ENCODE measurements around the gene ZNF75A. TPM values are rescaled to one million over a fixed set of nuclear protein-coding genes. Genes with fewer than 3 reads are reported as not detected.

ZNF75A gene
- total RNA-seq, 1 donor = 26.1 TPM

DNA sequence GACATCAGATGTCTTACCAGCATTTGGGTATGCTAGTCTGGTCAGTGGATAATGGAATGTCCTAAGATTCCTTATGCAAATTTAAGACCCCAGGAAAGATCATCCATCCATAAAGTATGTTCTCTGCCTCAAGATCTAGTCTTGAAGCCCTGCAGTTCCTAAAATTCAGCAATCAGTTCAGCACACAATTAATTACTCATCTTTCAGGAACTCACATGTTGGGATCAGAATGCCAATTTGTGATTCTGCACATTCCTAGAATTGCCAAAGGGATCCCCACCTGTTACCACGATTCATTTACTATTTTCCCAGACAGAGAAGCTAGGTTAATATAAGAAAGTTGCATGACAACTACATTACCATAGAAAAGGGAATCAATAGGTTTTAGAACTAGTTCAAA, 53.6 kb downstream of the ZNF75A start:
- H3K79me2 ChIP-seq (ENCODE audit: insufficient read depth, low read length) = no peaks in the 10 kb centered on the region
- no peak overlapping the region for H2AFZ ChIP-seq (ENCODE audit: low read length)
- H3K36me3 ChIP-seq (ENCODE audit: insufficient read depth, low read length) = no peaks in the 10 kb centered on the region
- no peaks in the 10 kb centered on the region for H4K20me1 ChIP-seq (ENCODE audit: insufficient read depth, low read length)
- DNase-seq (ENCODE audit: insufficient read length, low spot score, missing footprints) = no peak
- no peaks in the 10 kb centered on the region for H3K9me3 ChIP-seq (ENCODE audit: low read depth, low read length)
- TF ChIP-seq, protein P1, sequence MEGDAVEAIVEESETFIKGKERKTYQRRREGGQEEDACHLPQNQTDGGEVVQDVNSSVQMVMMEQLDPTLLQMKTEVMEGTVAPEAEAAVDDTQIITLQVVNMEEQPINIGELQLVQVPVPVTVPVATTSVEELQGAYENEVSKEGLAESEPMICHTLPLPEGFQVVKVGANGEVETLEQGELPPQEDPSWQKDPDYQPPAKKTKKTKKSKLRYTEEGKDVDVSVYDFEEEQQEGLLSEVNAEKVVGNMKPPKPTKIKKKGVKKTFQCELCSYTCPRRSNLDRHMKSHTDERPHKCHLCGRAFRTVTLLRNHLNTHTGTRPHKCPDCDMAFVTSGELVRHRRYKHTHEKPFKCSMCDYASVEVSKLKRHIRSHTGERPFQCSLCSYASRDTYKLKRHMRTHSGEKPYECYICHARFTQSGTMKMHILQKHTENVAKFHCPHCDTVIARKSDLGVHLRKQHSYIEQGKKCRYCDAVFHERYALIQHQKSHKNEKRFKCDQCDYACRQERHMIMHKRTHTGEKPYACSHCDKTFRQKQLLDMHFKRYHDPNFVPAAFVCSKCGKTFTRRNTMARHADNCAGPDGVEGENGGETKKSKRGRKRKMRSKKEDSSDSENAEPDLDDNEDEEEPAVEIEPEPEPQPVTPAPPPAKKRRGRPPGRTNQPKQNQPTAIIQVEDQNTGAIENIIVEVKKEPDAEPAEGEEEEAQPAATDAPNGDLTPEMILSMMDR (IDR thresholded peaks at IDR 0.05; ENCODE audit: extremely low read depth, low read depth, low read length) = no peak
- H3K27ac ChIP-seq (ENCODE audit: low read depth, low read length) = no peak overlapping the region
- no peak overlapping the region for H3K4me2 ChIP-seq (ENCODE audit: insufficient read depth, low read length)
- peaks cover 3% of the 10 kb centered on the region for H3K27me3 ChIP-seq (ENCODE audit: insufficient read depth, low read length)
- no peaks in the 10 kb centered on the region for H3K4me1 ChIP-seq (ENCODE audit: insufficient read depth, low read length)
- H3K4me3 ChIP-seq (ENCODE audit: insufficient read depth, low read length) = no peak overlapping the region

DNA sequence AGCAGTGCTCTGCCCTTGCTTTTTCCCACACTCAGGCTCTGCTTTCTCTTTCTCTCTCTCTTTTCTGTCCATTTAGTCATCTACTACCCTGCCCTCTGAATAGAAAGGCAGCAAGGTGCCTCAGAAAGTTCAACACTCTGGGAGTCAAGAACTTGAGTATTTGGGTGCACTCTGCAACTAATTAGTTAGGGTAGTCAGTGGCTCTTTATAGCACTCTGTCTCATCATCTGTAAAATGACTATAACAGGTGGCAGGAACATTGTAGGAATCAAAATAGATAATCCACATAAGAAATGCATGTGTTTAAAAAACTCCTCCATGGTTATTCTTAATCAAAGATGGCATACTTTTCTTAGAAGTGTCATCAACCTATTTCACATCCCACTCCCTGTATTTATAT, 57.6 kb downstream of the ZNF75A start:
- Histone ChIP-seq H3K27ac (ENCODE audit: low read depth, low read length) (no peak overlapping the region), H3K36me3 (ENCODE audit: insufficient read depth, low read length) (no peaks in the 10 kb centered on the region), H4K20me1 (ENCODE audit: insufficient read depth, low read length) (no peaks in the 10 kb centered on the region), H3K4me1 (ENCODE audit: insufficient read depth, low read length) (peaks cover 4% of the 10 kb centered on the region), H3K4me3 (ENCODE audit: insufficient read depth, low read length) (no peak overlapping the region), H3K4me2 (ENCODE audit: insufficient read depth, low read length) (no peak overlapping the region), H3K27me3 (ENCODE audit: insufficient read depth, low read length) (peaks cover 3% of the 10 kb centered on the region), H3K79me2 (ENCODE audit: insufficient read depth, low read length) (no peaks in the 10 kb centered on the region), H3K9me3 (ENCODE audit: low read depth, low read length) (no peaks in the 10 kb centered on the region), H2AFZ (ENCODE audit: low read length) (no peak overlapping the region)
- TF ChIP-seq, protein P1 (IDR thresholded peaks at IDR 0.05; ENCODE audit: extremely low read depth, low read depth, low read length) = no peak
- no peak for DNase-seq (ENCODE audit: insufficient read length, low spot score, missing footprints)

DNA sequence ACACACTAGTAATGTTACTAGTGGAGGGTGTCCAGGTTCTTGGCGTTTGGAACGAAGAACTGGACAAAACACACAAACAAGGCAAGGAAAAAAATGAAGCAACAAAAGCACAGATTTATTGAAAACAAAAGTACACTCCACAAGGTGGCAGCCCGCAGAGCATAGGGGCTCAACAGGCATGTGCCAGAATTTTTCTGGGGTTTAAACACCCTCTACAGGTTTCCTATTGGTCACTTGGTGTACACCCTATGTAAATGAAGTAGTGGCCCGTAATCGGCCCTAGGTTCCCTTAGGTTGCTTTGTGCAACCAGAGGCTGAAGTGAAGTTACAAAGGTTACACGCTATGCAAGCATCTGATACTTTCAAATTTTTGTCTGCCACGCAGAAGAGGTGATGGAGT, 58.5 kb downstream of the ZNF75A start:
- TF ChIP-seq, protein P1 (IDR thresholded peaks at IDR 0.05; ENCODE audit: extremely low read depth, low read depth, low read length) = no peak
- Histone ChIP-seq H3K4me2 (ENCODE audit: insufficient read depth, low read length) (no peak overlapping the region), H3K36me3 (ENCODE audit: insufficient read depth, low read length) (no peaks in the 10 kb centered on the region), H3K4me1 (ENCODE audit: insufficient read depth, low read length) (peaks cover 4% of the 10 kb centered on the region), H3K27me3 (ENCODE audit: insufficient read depth, low read length) (peaks cover 3% of the 10 kb centered on the region), H3K27ac (ENCODE audit: low read depth, low read length) (no peak overlapping the region), H3K79me2 (ENCODE audit: insufficient read depth, low read length) (no peaks in the 10 kb centered on the region), H2AFZ (ENCODE audit: low read length) (no peak overlapping the region), H3K9me3 (ENCODE audit: low read depth, low read length) (no peaks in the 10 kb centered on the region), H4K20me1 (ENCODE audit: insufficient read depth, low read length) (no peaks in the 10 kb centered on the region), H3K4me3 (ENCODE audit: insufficient read depth, low read length) (no peak overlapping the region)
- DNase-seq (ENCODE audit: insufficient read length, low spot score, missing footprints) = no peak

DNA sequence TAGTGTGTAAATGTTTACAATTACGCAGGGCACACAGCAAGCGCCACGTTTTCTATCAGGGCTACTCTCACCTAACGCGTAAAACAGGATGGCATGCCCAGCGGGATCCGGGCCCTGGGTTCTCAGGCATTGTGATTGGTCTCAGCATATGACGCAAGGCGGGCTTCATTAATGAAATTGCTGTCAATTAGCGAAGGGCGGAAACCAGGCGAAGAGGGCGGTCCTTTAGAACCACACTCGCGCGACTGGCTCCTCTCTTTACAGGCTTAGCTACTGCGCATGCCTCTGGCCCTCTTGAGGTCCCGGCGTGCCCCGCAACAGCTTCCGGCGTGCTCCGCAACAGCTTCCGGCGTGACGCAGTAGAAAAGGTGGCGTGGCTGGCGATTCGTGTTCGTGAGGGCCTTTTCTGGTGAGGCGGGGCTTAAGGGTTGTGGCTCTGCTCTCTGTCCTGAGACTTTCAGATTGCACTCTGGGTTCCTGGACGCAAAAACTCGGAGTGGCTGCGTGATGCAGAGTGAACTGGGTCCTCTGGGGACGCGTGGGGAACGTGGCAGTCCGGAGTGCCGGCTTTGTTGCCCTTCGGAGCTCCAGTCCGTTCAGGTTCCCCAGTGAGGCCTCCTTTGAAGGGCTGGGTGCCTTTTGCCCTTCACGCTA, 59.6 kb downstream of the ZNF75A start:
- Histone ChIP-seq H2AFZ (ENCODE audit: low read length) (peak overlapping the region; percentile 95), H4K20me1 (ENCODE audit: insufficient read depth, low read length) (no peaks in the 10 kb centered on the region), H3K4me3 (ENCODE audit: insufficient read depth, low read length) (peak overlapping the region; percentile 87), H3K79me2 (ENCODE audit: insufficient read depth, low read length) (no peaks in the 10 kb centered on the region), H3K9me3 (ENCODE audit: low read depth, low read length) (no peaks in the 10 kb centered on the region), H3K27me3 (ENCODE audit: insufficient read depth, low read length) (peaks cover 3% of the 10 kb centered on the region), H3K4me1 (ENCODE audit: insufficient read depth, low read length) (peaks cover 4% of the 10 kb centered on the region), H3K27ac (ENCODE audit: low read depth, low read length) (peak overlapping the region; percentile 97), H3K36me3 (ENCODE audit: insufficient read depth, low read length) (no peaks in the 10 kb centered on the region), H3K4me2 (ENCODE audit: insufficient read depth, low read length) (peak overlapping the region; percentile 88)
- DNase-seq (ENCODE audit: insufficient read length, low spot score, missing footprints) = peak; percentile 96
- TF ChIP-seq, protein P1 (IDR thresholded peaks at IDR 0.05; ENCODE audit: extremely low read depth, low read depth, low read length) = no peak

Other genes with a start within 250 kb of the ZNF75A start
- gene IL32, start 239.9 kb upstream of the ZNF75A start, total RNA-seq = 0.72 TPM in 1 of 2 replicates, not detected in the other
- gene ZSCAN10, start 206.2 kb upstream of the ZNF75A start, total RNA-seq = not detected in 2 replicates
- gene ZNF205, start 192.9 kb upstream of the ZNF75A start, total RNA-seq = 17.4 and 17.7 TPM in 2 replicates
- gene ZNF213, start 170.5 kb upstream of the ZNF75A start, total RNA-seq = 8.0 and 9.4 TPM in 2 replicates
- gene OR1F1, start 117.3 kb upstream of the ZNF75A start, total RNA-seq = 0.36 TPM in 1 of 2 replicates, not detected in the other
- gene ZNF200, start 70.3 kb upstream of the ZNF75A start, total RNA-seq = 11.5 and 11.6 TPM in 2 replicates
- gene MEFV, start 48.9 kb upstream of the ZNF75A start, total RNA-seq = under 0.01 TPM in 1 of 2 replicates, not detected in the other
- gene ZNF263, start 22.0 kb upstream of the ZNF75A start, total RNA-seq = 55.7 and 65.1 TPM in 2 replicates
- gene TIGD7, start 67 bp upstream of the ZNF75A start, total RNA-seq = 3.8 and 6.5 TPM in 2 replicates
- gene OR2C1, start 50.4 kb downstream of the ZNF75A start, total RNA-seq = 0.29 TPM in 1 of 2 replicates, not detected in the other
- gene ZSCAN32, start 95.5 kb downstream of the ZNF75A start, total RNA-seq = 13.6 and 14.8 TPM in 2 replicates
- 9.7 and 11.2 TPM in 2 replicates for gene ZNF174, start 95.7 kb downstream of the ZNF75A start, total RNA-seq
- gene ZNF597, start 138.0 kb downstream of the ZNF75A start, total RNA-seq = 2.9 TPM in 2 replicates
- gene NAA60, start 138.2 kb downstream of the ZNF75A start, total RNA-seq = 19.7 and 27.5 TPM in 2 replicates
- gene C16orf90, start 190.0 kb downstream of the ZNF75A start, total RNA-seq = not detected in 2 replicates
- gene CLUAP1, start 195.5 kb downstream of the ZNF75A start, total RNA-seq = 17.0 and 18.6 TPM in 2 replicates

Measured in osteoblast (primary cell).